PC-9 (cell line): ENCODE results near the gene NR1H4. TPM values are rescaled to one million over a fixed set of nuclear protein-coding genes. Genes with fewer than 3 reads are reported as not detected.

ENCODE experiments used
- BruUV-seq: library from RNA; stranded (reverse); fragments of 400-500 nt; replicated peaks from 2 replicates; lab custom pipeline; 2021; lab: Mats Ljungman, UMichigan
- CTCF ChIA-PET: fragments of 300-600 bp; sonication (Branson Sonifier 250); formaldehyde crosslinking; loops from one replicate; lab custom pipeline; 2022; ENCODE audit warnings: antibody characterized with exemption; lab: Charles Lee
- POLR2A ChIA-PET: fragments of 300-600 bp; sonication (Branson Sonifier 250); formaldehyde crosslinking; loops from one replicate; lab custom pipeline; 2022; ENCODE audit warnings: antibody characterized with exemption; ENCODE audit not compliant: unreplicated experiment; lab: Charles Lee
- DNase-seq, 2 experiments: peaks; one replicate each; pipeline versions ENCODE4 v3.0.0 to v3.0.0-alpha.2; 2015 to 2022; ENCODE audit warnings: mixed read lengths in 1 of 2
- H2AFZ ChIP-seq: fragments of 200-600 bp; sonication (generic); 2 replicates; pipeline ENCODE4 v1.8.1; 2017; ENCODE audit warnings: antibody characterized with exemption
- H3F3A ChIP-seq: fragments of 200-600 bp; sonication (generic); 2 replicates; pipeline ENCODE4 v1.8.1; 2017; ENCODE audit warnings: antibody characterized with exemption, mild to moderate bottlenecking, low read depth; ENCODE audit not compliant: insufficient read depth
- H3K27ac ChIP-seq: fragments of 200-600 bp; sonication (generic); 2 replicates; pipeline ENCODE4 v1.6.1; 2016; ENCODE audit warnings: mixed run types
- H3K27me3 ChIP-seq: fragments of 200-600 bp; sonication (generic); 2 replicates; pipeline ENCODE4 v1.6.1; 2016; ENCODE audit warnings: low read depth, mixed run types; ENCODE audit not compliant: insufficient read depth
- H3K36me3 ChIP-seq: fragments of 200-600 bp; sonication (generic); 2 replicates; pipeline ENCODE4 v1.6.1; 2016; ENCODE audit warnings: low read depth, mixed run types
- H3K4me1 ChIP-seq: fragments of 200-600 bp; sonication (generic); replicated peaks from 2 replicates; pipeline ENCODE4 v1.6.1; 2016; ENCODE audit warnings: mixed run types; ENCODE audit not compliant: insufficient read depth
- H3K4me2 ChIP-seq: fragments of 200-600 bp; sonication (generic); 2 replicates; pipeline ENCODE4 v1.6.1; 2017; ENCODE audit warnings: mixed run types
- H3K4me3 ChIP-seq: fragments of 200-600 bp; sonication (generic); 2 replicates; pipeline ENCODE4 v1.6.1; 2016; ENCODE audit warnings: mixed run types
- H3K79me2 ChIP-seq: fragments of 200-600 bp; sonication (generic); 2 replicates; pipeline ENCODE4 v1.6.1; 2017; ENCODE audit warnings: low read depth, mixed run types
- H3K9me2 ChIP-seq: fragments of 200-600 bp; sonication (generic); 2 replicates; pipeline ENCODE4 v1.8.1; 2017; ENCODE audit warnings: mild to moderate bottlenecking; ENCODE audit not compliant: insufficient read depth
- H3K9me3 ChIP-seq: fragments of 200-600 bp; sonication (generic); 2 replicates; pipeline ENCODE4 v1.8.1; 2016; ENCODE audit warnings: low read depth; ENCODE audit not compliant: insufficient read depth
- H4K20me1 ChIP-seq: fragments of 200-600 bp; sonication (generic); 2 replicates; pipeline ENCODE4 v1.8.1; 2017; ENCODE audit not compliant: insufficient read depth
- EZH2 ChIP-seq: fragments of 200-600 bp; sonication (generic); IDR thresholded peaks from 2 replicates; pipeline ENCODE4 v1.8.0; 2017; ENCODE audit warnings: antibody characterized with exemption, low read depth
- intact Hi-C: fragments of 100-400 bp; cut with micrococcal nuclease; formaldehyde crosslinking; loops from one replicate; pipeline ENCODE4 v1.10.0; 2022; ENCODE audit not compliant: unreplicated experiment
- total RNA-seq: library from RNA; stranded (reverse); gene quantifications from 2 replicates; pipeline ENCODE4 v1.2.3, GENCODE V29; 2021
- TF ChIP-seq, protein P1 (sequence below): fragments of 200-600 bp; sonication (generic); conservative IDR thresholded peaks from 2 replicates; pipeline ENCODE4 v1.6.1; 2017; ENCODE audit warnings: mixed run types, antibody characterized with exemption, mild to moderate bottlenecking, moderate library complexity

Gene NR1H4
- total RNA-seq, 1 experiment from 2014 or later = not detected

DNA sequence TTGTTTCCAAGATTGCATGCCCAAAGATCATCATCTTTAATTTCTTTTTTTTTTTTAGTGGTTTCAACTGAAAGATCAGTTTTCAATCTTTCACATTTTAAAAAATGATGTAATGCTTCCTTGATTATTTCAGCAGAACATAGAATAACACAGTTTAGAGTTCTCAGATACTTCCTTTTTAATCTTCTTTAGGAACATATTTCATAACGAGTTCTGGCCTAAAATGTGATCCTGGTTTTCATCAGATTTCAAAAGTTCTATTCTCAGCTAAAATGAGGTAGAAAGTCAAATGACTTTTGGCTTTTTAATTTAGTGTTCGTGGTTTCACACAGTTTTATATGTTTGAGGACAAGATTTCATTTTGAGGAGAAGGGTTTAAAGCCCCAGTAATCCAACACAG lies 40.0 kb upstream of the NR1H4 start:
- no peaks in the 10 kb centered on the region for H3K4me1 ChIP-seq
- ChIA-PET CTCF (no interaction called here), POLR2A (no interaction called here)
- H3K36me3 ChIP-seq = no peaks in the 10 kb centered on the region
- H2AFZ ChIP-seq = no peak overlapping the region
- no peak for TF ChIP-seq EZH2
- TF ChIP-seq, protein P1, sequence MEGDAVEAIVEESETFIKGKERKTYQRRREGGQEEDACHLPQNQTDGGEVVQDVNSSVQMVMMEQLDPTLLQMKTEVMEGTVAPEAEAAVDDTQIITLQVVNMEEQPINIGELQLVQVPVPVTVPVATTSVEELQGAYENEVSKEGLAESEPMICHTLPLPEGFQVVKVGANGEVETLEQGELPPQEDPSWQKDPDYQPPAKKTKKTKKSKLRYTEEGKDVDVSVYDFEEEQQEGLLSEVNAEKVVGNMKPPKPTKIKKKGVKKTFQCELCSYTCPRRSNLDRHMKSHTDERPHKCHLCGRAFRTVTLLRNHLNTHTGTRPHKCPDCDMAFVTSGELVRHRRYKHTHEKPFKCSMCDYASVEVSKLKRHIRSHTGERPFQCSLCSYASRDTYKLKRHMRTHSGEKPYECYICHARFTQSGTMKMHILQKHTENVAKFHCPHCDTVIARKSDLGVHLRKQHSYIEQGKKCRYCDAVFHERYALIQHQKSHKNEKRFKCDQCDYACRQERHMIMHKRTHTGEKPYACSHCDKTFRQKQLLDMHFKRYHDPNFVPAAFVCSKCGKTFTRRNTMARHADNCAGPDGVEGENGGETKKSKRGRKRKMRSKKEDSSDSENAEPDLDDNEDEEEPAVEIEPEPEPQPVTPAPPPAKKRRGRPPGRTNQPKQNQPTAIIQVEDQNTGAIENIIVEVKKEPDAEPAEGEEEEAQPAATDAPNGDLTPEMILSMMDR = no peak
- no peaks in the 10 kb centered on the region for H3K79me2 ChIP-seq
- H3K27me3 ChIP-seq = peaks cover 12% of the 10 kb centered on the region
- no peaks in the 10 kb centered on the region for H3K9me3 ChIP-seq
- no peaks in the 10 kb centered on the region for H3F3A ChIP-seq
- intact Hi-C loops = no loop called here
- H3K9me2 ChIP-seq = no peaks in the 10 kb centered on the region
- no peak overlapping the region for H3K4me3 ChIP-seq
- no peak overlapping the region for H3K4me2 ChIP-seq
- BruUV-seq = no TSS peak
- no peak for DNase-seq
- no peaks in the 10 kb centered on the region for H4K20me1 ChIP-seq
- H3K27ac ChIP-seq = no peak overlapping the region

DNA sequence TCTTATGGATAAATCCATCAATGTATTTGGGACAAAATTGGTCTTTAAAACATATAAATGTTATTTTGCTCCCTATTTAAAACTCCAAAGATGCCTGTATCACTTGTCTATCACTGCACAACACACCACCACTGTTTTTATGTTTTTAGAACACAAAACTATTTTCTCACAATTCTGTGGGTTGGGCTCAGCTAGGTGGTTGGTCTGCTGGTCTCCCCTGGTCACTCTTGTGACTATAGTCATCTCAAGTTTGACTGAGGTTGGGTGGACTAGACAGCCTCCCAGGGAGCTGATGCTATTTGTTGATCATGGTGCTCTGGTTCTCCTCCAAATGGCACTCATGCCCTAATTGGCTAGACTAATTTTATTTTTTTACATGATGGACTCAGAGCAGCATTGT lies 39.5 kb upstream of the NR1H4 start:
- TF ChIP-seq, protein P1 = no peak
- no peak for TF ChIP-seq EZH2
- H3K27me3 ChIP-seq = peaks cover 9% of the 10 kb centered on the region
- DNase-seq = no peak
- POLR2A ChIA-PET = no interaction called here
- CTCF ChIA-PET = no interaction called here
- intact Hi-C loops = no loop called here
- H3K4me1 ChIP-seq = no peaks in the 10 kb centered on the region
- no peaks in the 10 kb centered on the region for H3K9me3 ChIP-seq
- H3K36me3 ChIP-seq = no peaks in the 10 kb centered on the region
- H4K20me1 ChIP-seq = no peaks in the 10 kb centered on the region
- no TSS peak for BruUV-seq
- H3K79me2 ChIP-seq = no peaks in the 10 kb centered on the region
- no peak overlapping the region for H3K4me3 ChIP-seq
- H3K9me2 ChIP-seq = no peaks in the 10 kb centered on the region
- no peak overlapping the region for H2AFZ ChIP-seq
- H3K4me2 ChIP-seq = no peak overlapping the region
- H3F3A ChIP-seq = no peaks in the 10 kb centered on the region
- no peak overlapping the region for H3K27ac ChIP-seq

DNA sequence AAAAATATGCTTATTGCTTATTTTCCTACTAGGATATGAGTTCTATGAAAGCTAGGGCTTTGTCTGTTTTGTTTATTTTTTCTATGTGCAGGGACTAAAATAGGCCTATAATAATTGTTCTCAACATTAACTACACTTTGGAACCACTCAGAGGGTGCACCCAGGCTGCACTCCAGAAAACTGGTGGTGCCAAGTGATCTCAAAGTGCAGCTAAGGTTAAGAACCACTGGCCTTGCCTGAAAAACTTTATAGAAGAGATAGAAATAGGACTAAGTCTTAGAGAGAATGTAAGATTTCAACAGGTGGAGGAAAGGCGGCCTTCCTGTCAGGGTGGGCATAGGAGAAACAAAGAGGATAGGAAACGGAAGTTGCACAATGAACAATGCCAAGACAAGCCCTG lies 37.7 kb upstream of the NR1H4 start:
- no peaks in the 10 kb centered on the region for H3K9me3 ChIP-seq
- no peaks in the 10 kb centered on the region for H3K36me3 ChIP-seq
- no peaks in the 10 kb centered on the region for H3K9me2 ChIP-seq
- no peaks in the 10 kb centered on the region for H3K79me2 ChIP-seq
- DNase-seq = no peak
- ChIA-PET CTCF (no interaction called here), POLR2A (no interaction called here)
- no peaks in the 10 kb centered on the region for H3F3A ChIP-seq
- intact Hi-C loops = no loop called here
- no peak overlapping the region for H3K4me2 ChIP-seq
- no peak for TF ChIP-seq EZH2
- TF ChIP-seq, protein P1 = no peak
- H3K4me1 ChIP-seq = no peaks in the 10 kb centered on the region
- no TSS peak for BruUV-seq
- H3K4me3 ChIP-seq = no peak overlapping the region
- H3K27ac ChIP-seq = no peak overlapping the region
- H3K27me3 ChIP-seq = peaks cover 18% of the 10 kb centered on the region
- no peaks in the 10 kb centered on the region for H4K20me1 ChIP-seq
- no peak overlapping the region for H2AFZ ChIP-seq
